Mucosa of rectum (tissue), 2 donors: ENCODE data around the gene DIS3L2.
"Not testable (repeated sequence)": the region's sequence is repeated elsewhere in the genome, so short reads cannot be mapped to it uniquely, and the experiment has no call there.

ENCODE experiments used
- H3K27ac ChIP-seq, 2 donors: one replicate each; pipeline ENCODE4 v1.7.0; 2013; ENCODE audit warnings: inconsistent platforms in 2 of 2, low read depth in 2 of 2, low read length in 2 of 2
- H3K27me3 ChIP-seq, 2 donors: one replicate each; pipeline ENCODE4 v1.7.0; 2013; ENCODE audit warnings: low read length in 2 of 2; ENCODE audit not compliant: control insufficient read depth in 2 of 2, insufficient read depth in 2 of 2
- H3K36me3 ChIP-seq, 2 donors: one replicate each; pipeline ENCODE4 v1.7.0; 2013; ENCODE audit warnings: low read length in 2 of 2; ENCODE audit not compliant: control insufficient read depth in 2 of 2, insufficient read depth in 2 of 2
- H3K4me1 ChIP-seq, 2 donors: one replicate each; pipeline ENCODE4 v1.7.0; 2013; ENCODE audit warnings: low read length in 2 of 2, mild to moderate bottlenecking in 1 of 2; ENCODE audit not compliant: control insufficient read depth in 2 of 2, insufficient read depth in 2 of 2
- H3K4me3 ChIP-seq, 2 donors: one replicate each; pipeline ENCODE4 v1.7.0; 2013; ENCODE audit warnings: low read length in 2 of 2
- H3K9ac ChIP-seq, 2 donors: one replicate each; pipeline ENCODE4 v1.7.0; 2013; ENCODE audit warnings: low read length in 2 of 2, low read depth in 1 of 2, mild to moderate bottlenecking in 1 of 2
- H3K9me3 ChIP-seq, 2 donors: one replicate each; pipeline ENCODE4 v1.7.0; 2013; ENCODE audit warnings: low read length in 2 of 2; ENCODE audit not compliant: control insufficient read depth in 2 of 2
- donor health status: healthy.
- donor health status: Normal muscosa, but diverticular disease.

Gene DIS3L2

GRCh38 chr2:232142502-232142901, 181.0 kb downstream of the DIS3L2 start:
- Histone ChIP-seq H3K27me3 (no peaks in the 10 kb centered on the region), H3K9ac (no peak overlapping the region), H3K4me3 (no peak overlapping the region), H3K9me3 (no peaks in the 10 kb centered on the region), H3K27ac (no peak overlapping the region), H3K4me1 (no peaks in the 10 kb centered on the region), H3K36me3 (peaks cover 4% of the 10 kb centered on the region in 2 donors)

GRCh38 chr2:232146294-232146693, 184.8 kb downstream of the DIS3L2 start:
- Histone ChIP-seq H3K9me3 (no peaks in the 10 kb centered on the region), H3K27ac (no peak overlapping the region), H3K9ac (no peak overlapping the region), H3K4me3 (no peak overlapping the region), H3K4me1 (no peaks in the 10 kb centered on the region), H3K36me3 (peaks cover 2 to 4% of the 10 kb centered on the region in 2 donors), H3K27me3 (no peaks in the 10 kb centered on the region)

- Histone ChIP-seq H3K4me3 (no peak overlapping the region), H3K36me3 (peaks cover 2 to 4% of the 10 kb centered on the region in 2 donors), H3K9me3 (no peaks in the 10 kb centered on the region), H3K4me1 (no peaks in the 10 kb centered on the region), H3K27me3 (no peaks in the 10 kb centered on the region), H3K9ac (no peak overlapping the region), H3K27ac (no peak overlapping the region)
Measured at GRCh38 chr2:232147440-232148077, 186.0 kb downstream of the DIS3L2 start.

- Histone ChIP-seq H3K4me3 (no peak overlapping the region), H3K27me3 (no peaks in the 10 kb centered on the region), H3K9me3 (no peaks in the 10 kb centered on the region), H3K4me1 (no peaks in the 10 kb centered on the region), H3K27ac (no peak overlapping the region), H3K36me3 (peaks cover 7 to 19% of the 10 kb centered on the region in 2 donors), H3K9ac (no peak overlapping the region)
Measured at GRCh38 chr2:232162187-232162586, 200.7 kb downstream of the DIS3L2 start.

- no peak overlapping the region for H3K27ac ChIP-seq
- H3K9ac ChIP-seq = no peak overlapping the region
- no peaks in the 10 kb centered on the region for H3K36me3 ChIP-seq
- no peak overlapping the region for H3K4me3 ChIP-seq
- H3K9me3 ChIP-seq = no peaks in the 10 kb centered on the region
- H3K4me1 ChIP-seq = no peaks in the 10 kb centered on the region
- H3K27me3 ChIP-seq = no peaks in the 10 kb centered on the region
Measured at GRCh38 chr2:232170396-232170795, 208.9 kb downstream of the DIS3L2 start.

GRCh38 chr2:232174662-232175061, 213.1 kb downstream of the DIS3L2 start:
- H3K9me3 ChIP-seq = no peaks in the 10 kb centered on the region
- H3K4me3 ChIP-seq = no peak overlapping the region
- H3K4me1 ChIP-seq = no peaks in the 10 kb centered on the region
- H3K36me3 ChIP-seq = no peaks in the 10 kb centered on the region
- no peaks in the 10 kb centered on the region for H3K27me3 ChIP-seq
- no peak overlapping the region for H3K27ac ChIP-seq
- no peak overlapping the region for H3K9ac ChIP-seq

- not testable (repeated sequence) for H3K36me3 ChIP-seq, H3K4me1 ChIP-seq, H3K9ac ChIP-seq, H3K27me3 ChIP-seq, H3K9me3 ChIP-seq, H3K27ac ChIP-seq, H3K4me3 ChIP-seq
Measured at GRCh38 chr2:232176587-232176986, 215.1 kb downstream of the DIS3L2 start.

GRCh38 chr2:232183279-232183678, 221.8 kb downstream of the DIS3L2 start:
- Histone ChIP-seq H3K9ac (no peak overlapping the region), H3K4me3 (no peak overlapping the region), H3K4me1 (no peaks in the 10 kb centered on the region), H3K9me3 (no peaks in the 10 kb centered on the region), H3K27me3 (no peaks in the 10 kb centered on the region), H3K36me3 (no peaks in the 10 kb centered on the region), H3K27ac (no peak overlapping the region)

GRCh38 chr2:232184346-232184745, 222.8 kb downstream of the DIS3L2 start:
- Histone ChIP-seq H3K27ac (no peak overlapping the region), H3K36me3 (no peaks in the 10 kb centered on the region), H3K4me3 (no peak overlapping the region), H3K4me1 (no peaks in the 10 kb centered on the region), H3K9me3 (no peaks in the 10 kb centered on the region), H3K27me3 (no peaks in the 10 kb centered on the region), H3K9ac (no peak overlapping the region)

GRCh38 chr2:232190796-232191195, 229.3 kb downstream of the DIS3L2 start:
- no peaks in the 10 kb centered on the region for H3K27me3 ChIP-seq
- no peak overlapping the region for H3K27ac ChIP-seq
- H3K9ac ChIP-seq = no peak overlapping the region
- no peak overlapping the region for H3K4me3 ChIP-seq
- peaks cover 0 to 4% of the 10 kb centered on the region in 2 donors for H3K9me3 ChIP-seq
- H3K36me3 ChIP-seq = peaks cover 2 to 3% of the 10 kb centered on the region in 2 donors
- H3K4me1 ChIP-seq = no peaks in the 10 kb centered on the region

GRCh38 chr2:232195487-232195886, 234.0 kb downstream of the DIS3L2 start:
- H3K4me3 ChIP-seq = no peak overlapping the region
- peaks cover 0 to 4% of the 10 kb centered on the region in 2 donors for H3K9me3 ChIP-seq
- H3K27ac ChIP-seq = no peak overlapping the region
- no peaks in the 10 kb centered on the region for H3K27me3 ChIP-seq
- no peaks in the 10 kb centered on the region for H3K4me1 ChIP-seq
- H3K9ac ChIP-seq = no peak overlapping the region
- peaks cover 2 to 3% of the 10 kb centered on the region in 2 donors for H3K36me3 ChIP-seq
